Muscle layer of colon (tissue), 2 donors: Measurements from ENCODE around the gene SLC22A3.

Source experiments
- H3K27ac ChIP-seq: one replicate; pipeline ENCODE4 v1.7.0; 2013; ENCODE audit warnings: low read depth, mild to moderate bottlenecking, low read length, moderate library complexity
- H3K27me3 ChIP-seq, 2 donors: one replicate each; pipeline ENCODE4 v1.7.0; 2013; ENCODE audit warnings: low read length in 2 of 2, mild to moderate bottlenecking in 2 of 2; ENCODE audit not compliant: insufficient read depth in 2 of 2, control insufficient read depth in 1 of 2
- H3K36me3 ChIP-seq: one replicate; pipeline ENCODE4 v1.7.0; 2013; ENCODE audit warnings: mild to moderate bottlenecking, low read length; ENCODE audit not compliant: insufficient read depth
- H3K4me1 ChIP-seq: one replicate; pipeline ENCODE4 v1.7.0; 2013; ENCODE audit warnings: mild to moderate bottlenecking, low read length; ENCODE audit not compliant: insufficient read depth
- H3K4me3 ChIP-seq, 2 donors: one replicate each; pipeline ENCODE4 v1.7.0; 2013; ENCODE audit warnings: low read length in 2 of 2, low read depth in 1 of 2, mild to moderate bottlenecking in 1 of 2, moderate library complexity in 1 of 2
- H3K9ac ChIP-seq: one replicate; pipeline ENCODE4 v1.7.0; 2013; ENCODE audit warnings: low read length
- H3K9me3 ChIP-seq: one replicate; pipeline ENCODE4 v1.7.0; 2013; ENCODE audit warnings: mild to moderate bottlenecking, low read length
- donor health status: abdominal sarcoma.
- donor health status: Adenocarcinoma of cecum.

Gene SLC22A3

DNA sequence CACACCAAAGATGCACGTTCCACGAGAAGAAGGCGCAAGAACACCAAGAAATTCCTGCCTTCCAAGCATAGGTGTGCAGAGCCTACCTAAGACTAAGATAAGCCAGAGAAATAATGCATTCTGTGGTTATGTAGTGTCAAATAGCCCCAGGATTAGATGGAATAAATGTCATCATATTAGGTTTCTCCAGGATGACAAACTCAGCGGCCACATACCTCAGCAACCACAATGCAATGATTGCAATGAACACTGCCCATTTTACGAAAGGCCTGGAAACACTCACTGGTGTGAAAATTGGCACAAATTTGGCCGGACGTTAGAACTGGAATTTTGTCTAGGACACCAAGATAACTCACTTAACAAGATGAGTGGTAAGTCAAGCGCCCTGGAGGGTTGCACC, 129.7 kb downstream of the SLC22A3 start:
- Histone ChIP-seq H3K36me3 (no peaks in the 10 kb centered on the region), H3K27ac (no peak overlapping the region), H3K9me3 (no peaks in the 10 kb centered on the region), H3K4me3 (no peak overlapping the region), H3K4me1 (no peaks in the 10 kb centered on the region), H3K27me3 (no peaks in the 10 kb centered on the region), H3K9ac (no peak overlapping the region)

DNA sequence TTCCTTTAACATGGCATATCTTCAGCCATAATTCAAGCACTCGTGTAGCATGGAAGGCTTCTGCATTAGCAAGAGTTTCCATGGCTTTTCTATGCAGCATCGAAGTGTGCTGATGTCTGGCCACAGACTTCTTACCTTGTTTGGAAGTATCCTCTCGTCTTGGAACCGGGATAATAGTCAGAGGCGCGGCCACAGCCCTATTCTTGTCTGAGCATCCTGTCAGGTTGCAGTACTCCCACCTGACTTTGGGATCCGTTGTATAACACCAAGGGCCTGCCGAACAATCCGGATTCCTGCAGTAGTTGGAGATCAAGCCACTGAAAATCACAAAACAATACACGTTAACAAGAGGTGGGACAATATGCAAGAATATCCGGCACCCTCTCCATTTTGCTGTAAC, 138.9 kb downstream of the SLC22A3 start:
- Histone ChIP-seq H3K9me3 (no peaks in the 10 kb centered on the region), H3K36me3 (no peaks in the 10 kb centered on the region), H3K4me3 (no peak overlapping the region), H3K9ac (no peak overlapping the region), H3K27ac (no peak overlapping the region), H3K4me1 (no peaks in the 10 kb centered on the region), H3K27me3 (no peaks in the 10 kb centered on the region)

DNA sequence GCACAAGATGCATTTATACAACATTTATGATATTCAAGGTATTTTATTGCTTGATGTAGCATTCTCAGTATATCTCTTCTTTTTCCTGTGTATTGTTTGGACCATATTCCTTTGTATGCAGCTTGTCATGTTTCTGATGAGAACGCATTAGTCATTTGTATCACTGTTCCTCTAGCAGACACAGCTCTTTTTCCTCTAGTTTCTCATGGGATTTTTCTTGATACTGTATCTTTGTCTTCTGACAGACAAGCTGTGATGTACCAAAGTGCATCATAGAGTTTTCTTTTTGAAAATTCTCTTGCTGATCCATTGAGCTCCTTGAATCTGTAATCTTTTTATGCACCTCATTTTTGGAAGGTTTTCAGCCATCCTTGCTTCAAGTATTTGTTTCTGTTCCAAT, 140.9 kb downstream of the SLC22A3 start:
- H3K4me3 ChIP-seq: no peak overlapping the region
- no peaks in the 10 kb centered on the region for H3K27me3 ChIP-seq
- no peak overlapping the region for H3K9ac ChIP-seq
- H3K27ac ChIP-seq: no peak overlapping the region
- no peaks in the 10 kb centered on the region for H3K9me3 ChIP-seq
- H3K4me1 ChIP-seq: no peaks in the 10 kb centered on the region
- H3K36me3 ChIP-seq: no peaks in the 10 kb centered on the region

GRCh38 chr6:160494576-160494975, 146.4 kb downstream of the SLC22A3 start:
- H3K4me1 ChIP-seq: no peaks in the 10 kb centered on the region
- no peaks in the 10 kb centered on the region for H3K9me3 ChIP-seq
- H3K4me3 ChIP-seq: no peak overlapping the region
- H3K9ac ChIP-seq: no peak overlapping the region
- no peak overlapping the region for H3K27ac ChIP-seq
- H3K27me3 ChIP-seq: no peaks in the 10 kb centered on the region
- H3K36me3 ChIP-seq: no peaks in the 10 kb centered on the region

- no peak overlapping the region for H3K4me3 ChIP-seq
- no peaks in the 10 kb centered on the region for H3K4me1 ChIP-seq
- H3K27ac ChIP-seq: no peak overlapping the region
- H3K9me3 ChIP-seq: no peaks in the 10 kb centered on the region
- no peak overlapping the region for H3K9ac ChIP-seq
- H3K36me3 ChIP-seq: no peaks in the 10 kb centered on the region
- H3K27me3 ChIP-seq: no peaks in the 10 kb centered on the region
Observed at GRCh38 chr6:160500639-160501038, 152.5 kb downstream of the SLC22A3 start.
